HG03520 (cell line): ENCODE measurements around the gene PSME3IP1.

Experiments
- ATAC-seq: cut with Tn5 transposase; IDR thresholded peaks from one replicate; pipeline ENCODE4 v1.9.1; 2021; ENCODE audit warnings: mild to moderate bottlenecking, moderate library complexity; ENCODE audit not compliant: unreplicated experiment

PSME3IP1 gene

GRCh38 chr16:57146040-57146647, 39.7 kb downstream of the PSME3IP1 start:
- ATAC-seq = no peak

GRCh38 chr16:57145046-57146021, 40.5 kb downstream of the PSME3IP1 start:
- ATAC-seq = no peak

- no peak for ATAC-seq
Observed at GRCh38 chr16:57144027-57144426, 41.8 kb downstream of the PSME3IP1 start.

- no peak for ATAC-seq
Observed at GRCh38 chr16:57143149-57143921, 42.5 kb downstream of the PSME3IP1 start.

- ATAC-seq = no peak
Observed at GRCh38 chr16:57141822-57142631, 43.8 kb downstream of the PSME3IP1 start.

- ATAC-seq = no peak
Observed at GRCh38 chr16:57140931-57141668, 44.7 kb downstream of the PSME3IP1 start.

GRCh38 chr16:57138281-57138935, 47.4 kb downstream of the PSME3IP1 start:
- no peak for ATAC-seq

GRCh38 chr16:57137566-57138273, 48.1 kb downstream of the PSME3IP1 start:
- no peak for ATAC-seq

GRCh38 chr16:57137043-57137442, 48.8 kb downstream of the PSME3IP1 start:
- no peak for ATAC-seq

GRCh38 chr16:57134982-57135381, 50.9 kb downstream of the PSME3IP1 start:
- no peak for ATAC-seq

GRCh38 chr16:57133886-57134285, 52.0 kb downstream of the PSME3IP1 start:
- no peak for ATAC-seq

GRCh38 chr16:57133031-57133430, 52.8 kb downstream of the PSME3IP1 start:
- ATAC-seq = no peak

- ATAC-seq = no peak
Observed at GRCh38 chr16:57132470-57132869, 53.4 kb downstream of the PSME3IP1 start.

GRCh38 chr16:57131351-57131970, 54.4 kb downstream of the PSME3IP1 start:
- no peak for ATAC-seq

- ATAC-seq = no peak
Observed at GRCh38 chr16:57130950-57131321, 54.9 kb downstream of the PSME3IP1 start.

- no peak for ATAC-seq
Observed at GRCh38 chr16:57128771-57129389, 57.0 kb downstream of the PSME3IP1 start.

- no peak for ATAC-seq
Observed at GRCh38 chr16:57127836-57128235, 58.0 kb downstream of the PSME3IP1 start.
